HG02884 (cell line): ENCODE data around the gene DNAJB8.

ENCODE experiments used
- ATAC-seq: cut with Tn5 transposase; IDR thresholded peaks from one replicate; pipeline ENCODE4 v1.9.1; 2021; ENCODE audit warnings: mild to moderate bottlenecking, moderate library complexity; ENCODE audit not compliant: unreplicated experiment

DNAJB8 gene

DNA sequence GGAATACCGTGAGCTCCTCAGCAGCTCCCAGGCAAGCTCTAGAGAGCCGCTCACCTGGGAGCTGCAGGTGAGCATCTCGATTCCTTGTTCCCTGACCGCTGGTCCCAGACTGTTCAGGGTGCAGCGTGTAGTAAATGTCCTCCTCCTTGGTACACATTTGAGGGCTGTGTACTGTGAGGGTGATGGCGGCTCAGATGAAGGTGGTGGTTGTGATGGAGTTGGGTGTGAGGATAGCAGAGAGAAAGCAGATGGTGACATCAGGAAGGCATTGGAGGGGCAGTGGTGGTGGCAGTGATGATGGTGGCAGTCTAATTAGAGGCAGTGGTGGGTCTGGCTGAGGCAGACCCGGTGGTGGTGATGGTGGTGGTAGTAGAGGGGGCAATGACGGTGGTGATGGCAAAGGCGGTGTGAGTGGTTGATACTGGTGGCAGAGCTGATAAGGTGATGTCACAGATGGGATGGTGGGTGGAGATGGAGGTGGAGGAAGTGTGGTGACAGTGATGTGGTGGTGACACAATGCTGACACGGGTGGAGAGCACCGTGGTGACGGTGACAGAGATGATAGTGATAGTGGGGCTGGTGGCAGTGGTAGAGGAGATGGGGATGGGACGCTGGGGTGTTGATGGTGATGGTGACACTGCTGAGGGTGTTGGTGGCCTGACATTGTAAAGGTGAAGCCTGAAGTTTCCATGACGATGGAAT is at the start of gene DNAJB8:
Gene DNAJB8, minus strand, starts transcription at position 51 of the 702 bp plus-strand sequence. CDS start 3,645 bp downstream, outside the sequence.
- no peak for ATAC-seq

DNA sequence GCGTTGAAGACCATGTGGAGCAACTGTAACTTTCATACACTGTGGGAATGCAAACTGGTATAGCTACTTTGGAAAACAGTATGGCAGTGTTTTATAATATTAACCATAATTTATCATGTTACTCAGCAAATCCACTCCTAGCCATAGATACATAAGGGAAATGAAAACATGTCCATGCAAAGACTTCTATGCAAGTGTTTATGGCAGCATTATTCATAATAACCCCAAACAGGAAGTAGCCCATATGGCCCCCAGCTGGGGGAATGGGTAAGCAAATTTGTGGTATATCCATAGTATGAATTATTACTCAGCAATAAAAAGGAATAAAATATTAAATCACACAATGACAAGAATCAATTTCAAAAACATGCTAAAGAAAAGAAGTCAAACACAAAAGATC is 49.3 kb upstream of the DNAJB8 start:
- ATAC-seq = no peak

DNA sequence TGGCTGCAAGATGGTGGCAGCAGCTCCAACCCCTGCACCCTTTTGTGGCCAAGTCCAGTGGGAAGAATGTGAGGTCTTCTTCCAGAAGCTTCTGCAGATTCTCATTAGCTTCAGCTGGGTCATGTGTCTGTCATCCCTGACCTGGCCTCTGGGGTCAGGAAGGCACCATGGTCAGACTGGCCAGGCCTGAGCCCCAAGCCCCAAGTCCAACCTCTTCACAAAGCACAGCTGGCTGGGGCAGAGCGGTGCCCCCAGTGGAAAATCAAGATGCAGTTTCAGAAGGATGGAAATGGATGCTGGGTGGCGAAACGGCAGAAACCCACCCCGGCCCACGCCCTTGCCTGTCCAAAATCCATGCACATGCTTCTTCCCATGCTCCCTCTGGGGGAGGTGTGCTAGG is 42.2 kb upstream of the DNAJB8 start:
- ATAC-seq = no peak

DNA sequence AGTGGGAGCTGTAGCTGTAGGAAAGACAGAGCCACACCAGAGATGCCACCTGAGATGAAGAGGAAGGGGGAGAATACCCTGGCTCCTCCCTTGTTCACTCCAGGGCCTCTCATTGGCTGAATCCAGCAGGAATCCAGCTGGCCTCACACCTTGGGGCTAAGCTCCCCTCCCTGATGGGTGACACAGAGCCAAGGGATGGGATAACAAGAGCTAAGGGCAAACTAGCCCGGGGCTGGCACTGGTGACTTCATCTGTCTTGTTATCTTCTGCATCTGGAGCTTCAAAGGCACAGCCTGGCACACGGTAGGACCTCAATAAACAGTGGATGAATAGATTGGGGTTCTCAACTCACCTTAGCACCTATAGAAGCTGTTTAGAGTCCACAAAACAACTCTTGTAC is 40.1 kb upstream of the DNAJB8 start:
- ATAC-seq = no peak

DNA sequence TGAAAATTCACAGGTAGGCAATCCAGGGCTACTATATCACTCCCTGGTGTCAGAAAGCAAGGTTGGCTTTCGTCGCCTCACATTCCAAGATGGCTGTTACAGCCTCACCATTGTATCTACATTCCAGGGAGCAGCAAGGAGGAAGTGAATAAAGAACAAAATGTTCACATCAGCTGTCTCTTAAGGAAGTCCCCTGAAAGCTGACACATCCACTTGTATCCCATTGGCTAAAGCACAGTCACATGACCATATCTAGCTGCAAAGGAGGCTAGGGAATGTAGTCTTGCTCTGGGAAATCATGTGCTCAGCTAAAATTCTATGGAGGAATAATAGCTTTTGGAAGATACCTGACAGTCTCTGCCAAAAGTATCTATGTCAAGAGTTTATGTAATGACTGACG is 39.1 kb upstream of the DNAJB8 start:
- no peak for ATAC-seq

DNA sequence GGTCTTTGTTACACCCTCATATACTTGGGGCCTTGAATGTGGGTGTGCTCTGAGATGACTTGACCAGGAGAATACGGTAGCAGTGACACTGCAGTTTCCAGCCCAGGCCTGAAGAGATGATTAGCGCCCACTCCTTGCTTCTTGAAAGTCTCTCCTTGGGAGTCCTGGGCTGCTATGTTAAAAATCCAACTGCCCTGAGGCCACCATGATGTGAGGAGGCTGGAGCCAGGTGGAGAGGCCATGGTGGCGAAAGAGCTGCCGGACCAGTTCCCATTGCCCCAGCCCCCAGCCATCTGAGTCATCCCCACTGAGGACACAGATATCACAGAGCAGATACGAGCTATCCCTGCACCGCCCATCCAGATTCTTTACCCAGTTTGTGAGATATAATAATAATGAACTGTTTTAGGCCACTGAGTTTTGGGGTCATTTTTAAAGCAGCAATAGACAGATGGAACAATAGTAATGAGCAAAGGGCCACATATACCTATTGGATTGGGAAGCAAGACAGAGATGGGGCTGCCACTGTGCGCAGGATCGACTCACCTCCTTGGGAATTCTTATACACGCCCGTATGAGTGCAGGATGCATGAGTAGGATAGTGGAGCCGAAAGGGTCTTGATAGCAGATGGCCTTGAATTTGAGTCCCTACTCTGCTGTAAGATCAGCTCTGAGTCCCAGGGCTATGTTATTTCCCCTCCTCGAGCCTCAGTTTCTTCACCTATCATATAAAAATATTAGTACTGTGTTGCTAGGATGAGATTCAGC is 38.5 kb upstream of the DNAJB8 start:
- no peak for ATAC-seq

DNA sequence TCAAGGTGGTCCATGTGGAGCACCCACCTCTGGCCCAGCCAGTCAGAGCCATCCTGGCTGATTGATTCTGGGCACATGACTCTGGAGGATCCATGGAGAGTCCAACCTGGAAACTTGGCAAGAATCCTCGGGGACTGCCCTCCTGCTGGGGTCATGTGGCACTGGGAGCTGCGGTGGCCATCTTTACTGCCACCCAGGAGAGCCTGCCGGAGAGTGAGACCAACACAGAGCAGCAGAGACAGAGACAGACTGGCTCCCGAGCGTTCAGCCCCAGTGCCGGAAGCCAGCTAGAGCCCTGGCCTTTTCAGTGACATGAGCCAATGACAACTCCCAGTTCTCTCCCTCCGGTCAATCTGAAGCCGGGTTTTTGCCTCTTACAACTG is 37.8 kb upstream of the DNAJB8 start:
- ATAC-seq = no peak

DNA sequence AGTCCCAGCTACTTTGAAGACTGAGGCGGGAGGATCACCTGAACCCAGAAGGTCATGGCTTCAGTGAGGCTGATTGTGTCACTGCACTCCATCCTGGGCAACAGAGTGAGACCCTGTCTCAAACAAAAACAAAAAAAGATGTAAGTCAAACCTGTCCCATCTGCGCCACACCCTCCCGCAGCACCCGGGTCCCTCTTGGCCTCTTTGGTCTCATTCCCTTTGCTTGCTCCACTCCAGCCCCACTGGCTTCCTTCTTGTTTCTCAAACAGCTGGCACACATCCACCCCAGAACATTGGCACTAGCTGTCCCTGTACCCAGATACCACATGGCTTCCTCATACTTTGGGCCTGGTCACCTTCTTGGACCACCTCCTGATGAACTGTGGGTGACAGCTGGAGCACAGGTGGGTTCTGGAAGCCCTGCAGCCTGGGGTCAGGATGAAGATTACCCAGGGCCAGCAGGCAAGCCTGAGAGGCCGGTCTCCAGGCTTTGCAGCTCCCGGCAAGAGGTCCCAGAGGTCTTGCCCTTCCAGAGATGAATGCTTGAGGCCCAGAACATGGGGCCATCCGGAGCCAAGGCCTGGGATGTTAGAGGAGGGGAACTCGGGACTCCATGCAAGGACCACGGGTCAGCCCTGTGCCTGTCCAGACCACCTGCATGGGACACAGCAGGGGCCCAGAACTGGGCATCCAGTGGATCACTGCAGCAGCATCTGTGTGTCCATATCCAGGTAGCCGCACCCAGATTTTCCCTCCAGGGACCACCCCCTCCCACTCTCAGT is 37.3 kb upstream of the DNAJB8 start:
- no peak for ATAC-seq

DNA sequence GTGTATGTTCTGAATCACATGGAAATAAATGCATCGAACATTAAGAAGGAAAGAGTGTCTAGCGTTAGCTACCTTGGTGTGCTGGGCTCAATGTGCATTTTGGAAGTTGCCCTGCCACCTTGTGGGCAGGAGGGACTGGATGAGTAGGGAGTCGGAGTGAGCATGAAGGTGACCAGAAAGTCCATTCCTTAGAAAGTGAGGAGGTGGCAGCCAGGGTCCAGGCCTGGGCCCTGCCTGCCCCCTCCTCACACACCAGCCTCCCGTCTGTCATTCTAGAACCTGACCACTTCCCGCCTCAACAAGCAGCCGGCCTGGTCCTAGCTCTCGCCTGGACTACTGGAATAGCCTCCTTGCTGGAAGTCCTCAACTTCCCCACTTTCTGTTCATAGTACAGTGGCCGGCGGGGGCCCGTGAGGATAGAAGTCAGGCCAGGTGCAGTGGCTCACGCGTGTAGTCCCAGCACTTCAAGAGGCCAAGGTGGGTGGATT is 36.5 kb upstream of the DNAJB8 start:
- ATAC-seq = no peak

DNA sequence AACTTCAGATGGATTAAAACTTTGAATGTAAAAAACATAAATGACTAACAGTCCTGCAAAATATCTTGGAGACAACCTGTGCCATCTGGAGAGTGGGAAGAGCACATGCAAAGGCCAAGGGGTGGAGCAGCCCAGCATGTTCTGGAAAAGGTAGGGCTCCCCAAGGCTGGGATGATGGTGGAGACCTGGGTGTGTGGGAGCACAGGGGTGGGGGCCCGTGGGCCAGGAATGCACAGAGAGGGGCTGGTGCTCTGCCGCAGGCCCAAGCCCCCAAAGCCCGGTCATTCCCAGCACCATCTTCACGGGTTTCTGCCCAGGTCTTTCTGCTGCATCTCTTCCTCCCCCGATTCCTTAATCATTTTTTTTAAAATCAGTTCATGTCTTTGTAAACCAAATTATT is 36.0 kb upstream of the DNAJB8 start:
- no peak for ATAC-seq

DNA sequence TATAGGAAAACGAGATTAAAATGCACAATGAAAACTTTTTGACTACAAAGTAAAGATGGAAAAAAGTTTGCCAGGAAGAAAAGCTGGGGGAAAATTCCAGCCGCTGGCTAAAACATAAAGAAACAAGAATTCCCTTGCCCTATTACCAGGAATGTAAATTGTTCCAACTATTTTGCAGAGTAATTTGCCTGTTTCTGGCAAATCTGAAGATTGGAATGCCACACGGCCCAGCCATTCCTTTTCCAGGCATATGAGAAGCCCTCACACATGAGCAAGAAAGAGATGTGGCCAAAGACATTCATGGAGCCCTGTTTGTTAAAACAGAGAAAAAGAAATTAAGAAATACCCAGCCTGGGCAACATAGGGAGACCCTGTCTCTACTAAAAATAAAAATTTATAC is 34.7 kb upstream of the DNAJB8 start:
- no peak for ATAC-seq

DNA sequence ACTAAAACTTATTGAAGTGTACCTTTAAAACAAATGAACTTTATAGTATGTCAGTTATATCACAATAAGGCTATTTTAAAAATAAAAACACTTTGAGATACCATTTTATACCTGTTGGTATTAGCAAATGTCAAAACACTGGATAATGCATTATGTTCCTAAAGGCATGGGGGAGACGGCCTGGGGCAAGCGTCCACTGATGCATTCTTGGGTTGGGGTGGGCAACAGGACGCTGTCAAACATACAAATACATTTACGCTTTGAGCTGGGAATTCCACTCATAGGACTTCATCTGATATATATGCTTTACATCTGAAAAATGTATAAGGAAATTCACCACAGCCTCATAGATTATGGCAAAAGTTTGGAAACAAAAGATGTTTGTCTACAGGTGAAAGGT is 33.9 kb upstream of the DNAJB8 start:
- no peak for ATAC-seq

DNA sequence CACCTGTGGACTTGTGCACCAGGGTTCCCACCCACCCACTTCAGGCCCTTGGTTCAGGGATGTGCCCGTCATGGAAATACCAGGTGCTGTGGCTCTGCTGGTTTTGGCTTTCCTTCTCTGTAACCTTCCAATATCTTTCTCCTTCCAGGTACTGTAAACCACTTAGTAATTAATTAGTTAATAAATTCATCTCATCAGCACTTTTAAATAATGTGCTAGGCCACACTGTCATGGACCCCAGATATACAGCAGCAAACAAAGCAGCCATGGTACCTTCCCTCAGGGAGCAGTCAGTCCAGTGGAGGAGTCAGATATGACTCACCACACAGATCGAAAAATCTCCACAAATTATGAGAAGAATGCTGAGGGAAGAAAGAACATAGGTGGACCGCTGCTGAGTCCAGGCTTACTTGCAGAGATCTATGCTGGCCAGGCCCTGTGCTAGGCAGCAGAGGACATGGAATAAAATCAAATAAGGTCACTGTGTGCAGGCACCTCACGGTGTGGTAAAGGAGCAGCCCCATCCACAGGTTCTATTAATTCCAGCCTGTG is 33.1 kb upstream of the DNAJB8 start:
- ATAC-seq = no peak

DNA sequence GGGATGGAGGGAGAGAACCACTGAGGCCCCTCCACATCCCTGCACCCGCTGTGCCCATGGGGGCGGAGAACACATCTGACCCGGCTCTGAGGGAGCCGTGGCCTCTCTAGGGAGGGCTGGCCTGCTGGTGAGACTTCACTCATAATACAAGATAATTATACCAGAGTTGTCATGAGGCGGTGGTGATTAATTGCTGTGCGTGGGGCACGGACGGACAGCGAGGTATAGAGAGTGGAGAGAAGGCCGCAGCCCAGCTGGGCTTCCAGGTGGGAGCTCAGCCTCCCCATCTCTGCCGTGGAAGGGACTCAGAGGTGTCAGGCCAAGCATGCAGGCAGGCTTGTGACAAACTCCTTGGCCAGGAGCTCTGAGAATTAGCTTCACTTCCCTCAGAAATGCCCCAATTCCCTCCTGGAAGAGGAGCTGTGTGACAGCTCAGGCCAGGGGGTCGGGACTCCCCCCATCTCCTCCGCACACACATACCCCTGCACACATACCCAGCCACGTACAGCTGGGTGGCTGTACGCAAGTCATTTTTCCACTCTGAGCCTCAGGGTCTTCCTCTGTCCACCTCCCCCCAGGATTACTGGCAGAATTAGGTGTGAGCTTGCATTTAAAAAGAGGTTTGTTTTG is 32.3 kb upstream of the DNAJB8 start:
- ATAC-seq = no peak

DNA sequence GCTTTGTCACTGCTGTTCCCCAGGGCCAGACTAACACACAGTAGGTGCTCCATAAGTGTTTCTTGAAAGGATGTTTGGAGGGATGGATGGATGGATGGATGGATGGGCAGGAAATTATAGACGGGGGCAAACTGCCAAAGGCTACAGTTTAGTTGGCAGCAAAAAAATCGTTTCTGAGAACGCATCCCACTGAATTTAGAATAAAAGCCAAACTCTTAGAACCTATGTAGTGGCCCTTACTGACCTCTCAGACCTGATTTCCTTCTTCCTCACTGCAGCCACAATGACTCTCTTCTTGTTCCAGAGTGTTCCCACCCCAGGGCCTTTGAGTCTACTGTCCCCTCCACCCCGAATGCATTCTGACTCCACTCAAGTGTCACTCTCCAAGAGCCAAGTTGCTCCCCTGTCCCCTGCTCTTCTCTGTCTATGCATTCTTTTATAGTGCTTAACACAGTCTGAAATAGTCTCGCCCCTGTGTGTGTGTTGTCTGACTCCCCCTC is 31.5 kb upstream of the DNAJB8 start:
- ATAC-seq = no peak

DNA sequence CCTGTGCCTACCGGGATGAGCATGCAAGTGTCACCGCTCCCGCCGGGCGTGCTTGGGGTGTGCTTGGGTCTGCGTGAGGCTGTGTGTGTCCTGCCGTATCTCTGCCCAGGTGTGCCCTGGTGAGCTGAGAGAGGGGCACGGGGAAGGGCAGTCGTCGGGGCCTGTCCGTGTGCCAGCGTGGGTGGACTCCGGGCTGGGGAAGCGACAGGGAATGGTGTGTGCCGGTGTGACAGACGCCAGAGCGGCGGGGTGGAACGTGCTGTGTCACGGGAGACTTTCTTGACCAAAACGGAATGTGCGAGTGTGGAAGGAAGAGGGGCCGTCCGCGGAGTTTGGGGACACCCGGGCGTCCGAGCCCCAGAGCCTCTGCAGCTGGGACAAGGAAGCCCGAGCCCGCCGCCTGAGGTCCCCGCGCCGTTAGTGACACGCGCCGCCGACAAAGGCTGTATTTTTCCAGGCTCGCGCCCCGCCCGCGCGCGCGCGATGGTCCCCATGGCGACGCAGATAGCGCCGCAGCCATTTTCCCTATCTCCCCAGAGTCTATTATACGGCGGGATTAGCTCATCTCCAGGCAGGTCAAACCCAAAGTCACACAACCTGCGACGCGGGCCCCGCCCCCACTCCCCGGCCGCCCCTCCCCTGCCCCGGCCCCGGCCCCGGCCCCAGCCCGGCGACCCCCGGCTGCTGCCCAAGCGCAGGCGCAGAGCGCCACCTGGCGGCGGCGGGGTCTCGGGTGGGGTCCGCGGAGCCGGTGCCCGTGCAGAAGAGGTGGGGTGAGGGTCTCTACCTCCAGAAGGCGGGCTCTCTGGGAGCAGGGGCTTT is 30.8 kb upstream of the DNAJB8 start:
- no peak for ATAC-seq

DNA sequence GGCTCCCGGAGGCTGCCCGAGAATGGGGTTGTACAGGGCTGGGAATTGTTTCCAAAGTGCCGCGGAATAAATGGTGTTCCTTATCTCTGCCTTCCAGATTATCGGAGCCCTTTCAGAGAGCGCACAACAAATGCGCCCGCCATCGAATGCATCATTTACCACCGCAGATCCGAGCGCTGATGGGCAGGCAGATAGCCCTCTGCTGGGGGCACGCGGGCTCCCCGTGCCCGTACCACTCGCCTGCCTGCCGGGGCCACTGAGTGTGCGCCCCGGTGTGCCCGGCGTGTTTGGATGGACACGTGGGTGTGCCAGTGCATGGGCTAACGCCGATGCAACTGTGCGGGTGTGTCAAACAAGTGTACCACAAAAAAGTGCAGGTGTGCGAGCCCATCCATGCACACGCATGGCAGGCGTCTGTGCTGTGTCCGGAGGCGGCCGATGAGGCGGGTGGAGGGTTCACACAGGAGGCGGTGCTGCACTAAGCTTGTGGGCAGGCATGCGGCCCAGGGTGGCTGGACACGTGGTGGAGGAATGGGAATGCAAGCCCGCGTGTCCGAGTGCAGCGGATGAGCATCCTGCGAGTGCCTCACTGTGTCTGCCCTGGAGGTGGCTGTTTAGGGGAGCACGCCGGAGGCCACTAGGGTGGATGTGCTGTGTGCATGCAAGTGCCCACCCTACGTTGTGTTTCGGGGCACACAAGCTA is 30.1 kb upstream of the DNAJB8 start:
- ATAC-seq = no peak

DNA sequence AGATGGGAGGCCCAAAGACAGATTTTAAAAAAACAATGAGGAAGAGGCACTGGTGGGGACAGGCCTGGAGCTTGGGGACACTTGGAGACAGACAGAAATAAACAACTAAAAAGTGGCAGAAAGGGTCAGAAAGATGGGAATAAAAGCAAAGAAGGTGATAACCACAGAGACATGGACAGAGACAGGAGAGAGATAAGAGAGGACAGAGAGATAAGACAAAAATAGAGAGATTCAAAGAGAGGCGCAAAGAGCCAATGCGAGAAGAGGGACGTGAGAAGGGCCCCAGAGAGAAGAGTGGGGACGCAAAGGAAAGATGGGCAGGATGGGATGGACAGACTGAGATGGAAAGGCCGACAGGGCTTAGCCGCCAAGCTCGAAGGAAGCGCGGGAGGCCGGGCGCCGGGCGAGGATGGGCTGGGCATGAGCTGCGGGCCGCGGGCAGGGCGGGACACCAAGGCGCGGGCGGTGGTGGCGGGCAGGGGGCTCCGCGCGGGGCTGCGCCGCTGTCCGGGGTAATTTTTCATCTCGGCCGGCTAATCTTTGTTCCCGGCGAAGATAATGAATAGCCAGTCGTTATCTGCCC is 29.4 kb upstream of the DNAJB8 start:
- no peak for ATAC-seq

DNA sequence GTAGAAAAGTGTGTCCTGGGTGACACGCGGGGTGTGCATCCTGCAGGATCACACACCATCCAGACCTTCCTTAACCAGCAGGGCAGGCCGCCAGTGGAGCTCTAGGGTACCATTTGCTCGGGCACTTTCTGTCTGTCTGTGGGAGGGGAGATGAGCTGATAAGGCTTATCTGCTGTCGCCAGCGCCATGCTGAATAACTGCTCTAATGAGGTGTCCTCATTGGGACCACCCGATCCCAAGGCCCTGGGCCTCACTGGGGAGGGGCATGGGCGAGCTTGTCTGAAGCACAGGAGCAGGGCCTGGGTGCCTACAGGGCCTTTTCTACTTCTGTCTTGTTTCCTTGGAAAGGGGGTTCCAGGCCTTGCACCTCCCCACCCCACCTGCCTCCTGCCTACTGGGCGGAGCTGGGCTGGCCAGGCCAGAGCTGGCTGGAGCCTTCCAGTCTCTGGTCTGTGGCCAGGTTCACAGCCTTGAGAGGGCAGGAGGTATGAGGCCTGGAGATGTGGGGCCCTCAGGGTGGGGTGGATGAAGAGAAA is 28.8 kb upstream of the DNAJB8 start:
- no peak for ATAC-seq
